GM23338 (cell line): ENCODE data around the gene OR8S1.
"Not testable (repeated sequence)": the region's sequence is repeated elsewhere in the genome, so short reads cannot be mapped to it uniquely, and the experiment has no call there.

Experiments
- CREB1 ChIP-seq: fragments of 250-450 bp; sonication (Bioruptor Pico); IDR thresholded peaks from 2 replicates; pipeline ENCODE4 v1.5.0; 2020; ENCODE audit warnings: low read depth, mild to moderate bottlenecking, moderate library complexity
- EZH2 ChIP-seq: fragments of 200-600 bp; sonication (generic); IDR thresholded peaks from one replicate; pipeline ENCODE4 v1.8.0; 2017; ENCODE audit warnings: antibody characterized with exemption, mild to moderate bottlenecking, low read depth; ENCODE audit not compliant: unreplicated experiment
- EZH2phosphoT487 ChIP-seq: fragments of 200-600 bp; sonication (generic); IDR thresholded peaks from one replicate; pipeline ENCODE4 v1.8.1; 2018; ENCODE audit warnings: antibody characterized with exemption; ENCODE audit not compliant: unreplicated experiment
- JUNB ChIP-seq: IDR thresholded peaks from one replicate; pipeline ENCODE4 v1.6.1; 2016; ENCODE audit warnings: antibody characterized with exemption; ENCODE audit not compliant: unreplicated experiment
- NANOG ChIP-seq: IDR thresholded peaks from 2 replicates; pipeline ENCODE4 v1.6.1; 2016; ENCODE audit warnings: antibody characterized with exemption, borderline replicate concordance
- POLR2AphosphoS5 ChIP-seq: IDR thresholded peaks from 2 replicates; pipeline ENCODE4 v1.6.1; 2016; ENCODE audit warnings: antibody characterized with exemption, low read depth
- STAT1 ChIP-seq: IDR thresholded peaks from one replicate; pipeline ENCODE4 v1.6.1; 2016; ENCODE audit warnings: antibody characterized with exemption; ENCODE audit not compliant: unreplicated experiment
- ZNF114 ChIP-seq: fragments of 250-450 bp; sonication (Bioruptor Pico); IDR thresholded peaks from 2 replicates; pipeline ENCODE4 v1.5.0; 2020; ENCODE audit warnings: mild to moderate bottlenecking, moderate library complexity
- ZNF331 ChIP-seq: fragments of 250-450 bp; sonication (Bioruptor Pico); IDR thresholded peaks from 2 replicates; pipeline ENCODE4 v1.5.0; 2020; ENCODE audit warnings: low read depth, mild to moderate bottlenecking, moderate library complexity
- TF ChIP-seq, protein P1 (sequence below), 2 experiments: fragments of 200-600 bp in 1 of 2; sonication (generic) in 1 of 2; conservative IDR thresholded peaks; 2 replicates each; pipeline versions ENCODE4 v1.5.1 to v1.6.1; 2016 to 2017; ENCODE audit warnings: antibody characterized with exemption in 2 of 2, low read depth in 2 of 2, mild to moderate bottlenecking in 2 of 2, moderate library complexity in 1 of 2
- TF ChIP-seq, protein P2 (sequence below): IDR thresholded peaks from one replicate; pipeline ENCODE4 v1.6.1; 2018; ENCODE audit warnings: antibody characterized with exemption; ENCODE audit not compliant: unreplicated experiment
- TF ChIP-seq, protein P3 (sequence below): IDR thresholded peaks from 2 replicates; pipeline ENCODE4 v1.6.1; 2016; ENCODE audit warnings: antibody characterized with exemption
- TF ChIP-seq, protein P4 (sequence below): fragments of 250-450 bp; sonication (Bioruptor Pico); IDR thresholded peaks from 2 replicates; pipeline ENCODE4 v1.5.0; 2020; ENCODE audit warnings: mild to moderate bottlenecking, moderate library complexity

DNA sequence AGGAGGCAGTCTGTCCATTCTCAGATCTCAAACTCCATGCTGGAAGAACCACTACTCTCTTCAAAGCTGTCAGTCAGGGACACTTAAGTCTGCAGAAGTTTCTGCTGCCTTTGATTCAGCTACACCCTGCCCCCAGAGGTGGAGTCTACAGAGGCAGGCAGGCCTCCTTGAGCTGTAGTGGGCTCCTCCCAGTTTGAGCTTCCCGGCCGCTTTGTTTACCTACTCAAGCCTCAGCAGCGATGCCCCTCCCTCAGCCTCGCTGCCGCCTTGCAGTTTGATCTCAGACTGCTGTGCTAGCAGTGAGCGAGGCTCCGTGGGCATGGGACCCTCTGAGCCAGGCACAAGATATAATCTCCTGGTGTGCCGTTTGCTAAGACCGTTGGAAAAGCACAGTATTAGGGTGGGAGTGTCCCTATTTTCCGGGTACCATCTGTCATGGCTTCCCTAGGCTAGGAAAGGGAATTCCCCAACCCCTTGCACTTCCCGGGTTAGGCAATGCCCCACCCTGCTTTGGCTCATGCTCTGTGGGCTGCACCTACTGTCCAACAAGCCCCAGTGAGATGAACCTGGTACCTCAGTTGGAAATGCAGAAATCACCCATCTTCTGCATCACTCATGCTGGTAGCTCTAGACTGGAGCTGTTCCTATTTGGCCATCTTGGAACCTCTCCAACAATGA, 28.4 kb downstream of the OR8S1 start:
- TF ChIP-seq POLR2AphosphoS5; EZH2; EZH2phosphoT487; JUNB; NANOG; CREB1; STAT1; ZNF114 (CRISPR knock-in tag); ZNF331 (CRISPR knock-in tag): not testable (repeated sequence)
- TF ChIP-seq, protein P1, sequence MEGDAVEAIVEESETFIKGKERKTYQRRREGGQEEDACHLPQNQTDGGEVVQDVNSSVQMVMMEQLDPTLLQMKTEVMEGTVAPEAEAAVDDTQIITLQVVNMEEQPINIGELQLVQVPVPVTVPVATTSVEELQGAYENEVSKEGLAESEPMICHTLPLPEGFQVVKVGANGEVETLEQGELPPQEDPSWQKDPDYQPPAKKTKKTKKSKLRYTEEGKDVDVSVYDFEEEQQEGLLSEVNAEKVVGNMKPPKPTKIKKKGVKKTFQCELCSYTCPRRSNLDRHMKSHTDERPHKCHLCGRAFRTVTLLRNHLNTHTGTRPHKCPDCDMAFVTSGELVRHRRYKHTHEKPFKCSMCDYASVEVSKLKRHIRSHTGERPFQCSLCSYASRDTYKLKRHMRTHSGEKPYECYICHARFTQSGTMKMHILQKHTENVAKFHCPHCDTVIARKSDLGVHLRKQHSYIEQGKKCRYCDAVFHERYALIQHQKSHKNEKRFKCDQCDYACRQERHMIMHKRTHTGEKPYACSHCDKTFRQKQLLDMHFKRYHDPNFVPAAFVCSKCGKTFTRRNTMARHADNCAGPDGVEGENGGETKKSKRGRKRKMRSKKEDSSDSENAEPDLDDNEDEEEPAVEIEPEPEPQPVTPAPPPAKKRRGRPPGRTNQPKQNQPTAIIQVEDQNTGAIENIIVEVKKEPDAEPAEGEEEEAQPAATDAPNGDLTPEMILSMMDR (conservative IDR thresholded peaks at IDR 0.05; ENCODE audit: low read depth in 2 of 2) = not testable (repeated sequence)
- TF ChIP-seq, protein P2, sequence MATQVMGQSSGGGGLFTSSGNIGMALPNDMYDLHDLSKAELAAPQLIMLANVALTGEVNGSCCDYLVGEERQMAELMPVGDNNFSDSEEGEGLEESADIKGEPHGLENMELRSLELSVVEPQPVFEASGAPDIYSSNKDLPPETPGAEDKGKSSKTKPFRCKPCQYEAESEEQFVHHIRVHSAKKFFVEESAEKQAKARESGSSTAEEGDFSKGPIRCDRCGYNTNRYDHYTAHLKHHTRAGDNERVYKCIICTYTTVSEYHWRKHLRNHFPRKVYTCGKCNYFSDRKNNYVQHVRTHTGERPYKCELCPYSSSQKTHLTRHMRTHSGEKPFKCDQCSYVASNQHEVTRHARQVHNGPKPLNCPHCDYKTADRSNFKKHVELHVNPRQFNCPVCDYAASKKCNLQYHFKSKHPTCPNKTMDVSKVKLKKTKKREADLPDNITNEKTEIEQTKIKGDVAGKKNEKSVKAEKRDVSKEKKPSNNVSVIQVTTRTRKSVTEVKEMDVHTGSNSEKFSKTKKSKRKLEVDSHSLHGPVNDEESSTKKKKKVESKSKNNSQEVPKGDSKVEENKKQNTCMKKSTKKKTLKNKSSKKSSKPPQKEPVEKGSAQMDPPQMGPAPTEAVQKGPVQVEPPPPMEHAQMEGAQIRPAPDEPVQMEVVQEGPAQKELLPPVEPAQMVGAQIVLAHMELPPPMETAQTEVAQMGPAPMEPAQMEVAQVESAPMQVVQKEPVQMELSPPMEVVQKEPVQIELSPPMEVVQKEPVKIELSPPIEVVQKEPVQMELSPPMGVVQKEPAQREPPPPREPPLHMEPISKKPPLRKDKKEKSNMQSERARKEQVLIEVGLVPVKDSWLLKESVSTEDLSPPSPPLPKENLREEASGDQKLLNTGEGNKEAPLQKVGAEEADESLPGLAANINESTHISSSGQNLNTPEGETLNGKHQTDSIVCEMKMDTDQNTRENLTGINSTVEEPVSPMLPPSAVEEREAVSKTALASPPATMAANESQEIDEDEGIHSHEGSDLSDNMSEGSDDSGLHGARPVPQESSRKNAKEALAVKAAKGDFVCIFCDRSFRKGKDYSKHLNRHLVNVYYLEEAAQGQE = not testable (repeated sequence)
- TF ChIP-seq, protein P3, sequence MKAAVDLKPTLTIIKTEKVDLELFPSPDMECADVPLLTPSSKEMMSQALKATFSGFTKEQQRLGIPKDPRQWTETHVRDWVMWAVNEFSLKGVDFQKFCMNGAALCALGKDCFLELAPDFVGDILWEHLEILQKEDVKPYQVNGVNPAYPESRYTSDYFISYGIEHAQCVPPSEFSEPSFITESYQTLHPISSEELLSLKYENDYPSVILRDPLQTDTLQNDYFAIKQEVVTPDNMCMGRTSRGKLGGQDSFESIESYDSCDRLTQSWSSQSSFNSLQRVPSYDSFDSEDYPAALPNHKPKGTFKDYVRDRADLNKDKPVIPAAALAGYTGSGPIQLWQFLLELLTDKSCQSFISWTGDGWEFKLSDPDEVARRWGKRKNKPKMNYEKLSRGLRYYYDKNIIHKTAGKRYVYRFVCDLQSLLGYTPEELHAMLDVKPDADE = not testable (repeated sequence)
- TF ChIP-seq, protein P4, sequence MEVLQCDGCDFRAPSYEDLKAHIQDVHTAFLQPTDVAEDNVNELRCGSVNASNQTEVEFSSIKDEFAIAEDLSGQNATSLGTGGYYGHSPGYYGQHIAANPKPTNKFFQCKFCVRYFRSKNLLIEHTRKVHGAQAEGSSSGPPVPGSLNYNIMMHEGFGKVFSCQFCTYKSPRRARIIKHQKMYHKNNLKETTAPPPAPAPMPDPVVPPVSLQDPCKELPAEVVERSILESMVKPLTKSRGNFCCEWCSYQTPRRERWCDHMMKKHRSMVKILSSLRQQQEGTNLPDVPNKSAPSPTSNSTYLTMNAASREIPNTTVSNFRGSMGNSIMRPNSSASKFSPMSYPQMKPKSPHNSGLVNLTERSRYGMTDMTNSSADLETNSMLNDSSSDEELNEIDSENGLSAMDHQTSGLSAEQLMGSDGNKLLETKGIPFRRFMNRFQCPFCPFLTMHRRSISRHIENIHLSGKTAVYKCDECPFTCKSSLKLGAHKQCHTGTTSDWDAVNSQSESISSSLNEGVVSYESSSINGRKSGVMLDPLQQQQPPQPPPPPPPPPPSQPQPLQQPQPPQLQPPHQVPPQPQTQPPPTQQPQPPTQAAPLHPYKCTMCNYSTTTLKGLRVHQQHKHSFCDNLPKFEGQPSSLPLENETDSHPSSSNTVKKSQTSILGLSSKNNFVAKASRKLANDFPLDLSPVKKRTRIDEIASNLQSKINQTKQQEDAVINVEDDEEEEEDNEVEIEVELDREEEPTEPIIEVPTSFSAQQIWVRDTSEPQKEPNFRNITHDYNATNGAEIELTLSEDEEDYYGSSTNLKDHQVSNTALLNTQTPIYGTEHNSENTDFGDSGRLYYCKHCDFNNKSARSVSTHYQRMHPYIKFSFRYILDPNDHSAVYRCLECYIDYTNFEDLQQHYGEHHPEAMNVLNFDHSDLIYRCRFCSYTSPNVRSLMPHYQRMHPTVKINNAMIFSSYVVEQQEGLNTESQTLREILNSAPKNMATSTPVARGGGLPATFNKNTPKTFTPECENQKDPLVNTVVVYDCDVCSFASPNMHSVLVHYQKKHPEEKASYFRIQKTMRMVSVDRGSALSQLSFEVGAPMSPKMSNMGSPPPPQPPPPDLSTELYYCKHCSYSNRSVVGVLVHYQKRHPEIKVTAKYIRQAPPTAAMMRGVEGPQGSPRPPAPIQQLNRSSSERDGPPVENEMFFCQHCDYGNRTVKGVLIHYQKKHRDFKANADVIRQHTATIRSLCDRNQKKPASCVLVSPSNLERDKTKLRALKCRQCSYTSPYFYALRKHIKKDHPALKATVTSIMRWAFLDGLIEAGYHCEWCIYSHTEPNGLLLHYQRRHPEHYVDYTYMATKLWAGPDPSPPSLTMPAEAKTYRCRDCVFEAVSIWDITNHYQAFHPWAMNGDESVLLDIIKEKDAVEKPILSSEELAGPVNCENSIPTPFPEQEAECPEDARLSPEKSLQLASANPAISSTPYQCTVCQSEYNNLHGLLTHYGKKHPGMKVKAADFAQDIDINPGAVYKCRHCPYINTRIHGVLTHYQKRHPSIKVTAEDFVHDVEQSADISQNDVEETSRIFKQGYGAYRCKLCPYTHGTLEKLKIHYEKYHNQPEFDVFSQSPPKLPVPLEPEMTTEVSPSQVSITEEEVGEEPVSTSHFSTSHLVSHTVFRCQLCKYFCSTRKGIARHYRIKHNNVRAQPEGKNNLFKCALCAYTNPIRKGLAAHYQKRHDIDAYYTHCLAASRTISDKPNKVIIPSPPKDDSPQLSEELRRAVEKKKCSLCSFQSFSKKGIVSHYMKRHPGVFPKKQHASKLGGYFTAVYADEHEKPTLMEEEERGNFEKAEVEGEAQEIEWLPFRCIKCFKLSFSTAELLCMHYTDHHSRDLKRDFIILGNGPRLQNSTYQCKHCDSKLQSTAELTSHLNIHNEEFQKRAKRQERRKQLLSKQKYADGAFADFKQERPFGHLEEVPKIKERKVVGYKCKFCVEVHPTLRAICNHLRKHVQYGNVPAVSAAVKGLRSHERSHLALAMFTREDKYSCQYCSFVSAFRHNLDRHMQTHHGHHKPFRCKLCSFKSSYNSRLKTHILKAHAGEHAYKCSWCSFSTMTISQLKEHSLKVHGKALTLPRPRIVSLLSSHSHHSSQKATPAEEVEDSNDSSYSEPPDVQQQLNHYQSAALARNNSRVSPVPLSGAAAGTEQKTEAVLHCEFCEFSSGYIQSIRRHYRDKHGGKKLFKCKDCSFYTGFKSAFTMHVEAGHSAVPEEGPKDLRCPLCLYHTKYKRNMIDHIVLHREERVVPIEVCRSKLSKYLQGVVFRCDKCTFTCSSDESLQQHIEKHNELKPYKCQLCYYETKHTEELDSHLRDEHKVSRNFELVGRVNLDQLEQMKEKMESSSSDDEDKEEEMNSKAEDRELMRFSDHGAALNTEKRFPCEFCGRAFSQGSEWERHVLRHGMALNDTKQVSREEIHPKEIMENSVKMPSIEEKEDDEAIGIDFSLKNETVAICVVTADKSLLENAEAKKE = not testable (repeated sequence)
